HG03039 (cell line): Measurements from ENCODE around the gene TMEM223.
A peak's percentile ranks its signal among the peaks of the same experiment; 100 is the strongest.
"Not testable (repeated sequence)": the region's sequence is repeated elsewhere in the genome, so short reads cannot be mapped to it uniquely, and the experiment has no call there.

Experiments used
- ATAC-seq: cut with Tn5 transposase; IDR thresholded peaks from one replicate; pipeline ENCODE4 v1.9.1; 2021; ENCODE audit warnings: mild to moderate bottlenecking, moderate library complexity; ENCODE audit not compliant: unreplicated experiment

TMEM223 gene

DNA sequence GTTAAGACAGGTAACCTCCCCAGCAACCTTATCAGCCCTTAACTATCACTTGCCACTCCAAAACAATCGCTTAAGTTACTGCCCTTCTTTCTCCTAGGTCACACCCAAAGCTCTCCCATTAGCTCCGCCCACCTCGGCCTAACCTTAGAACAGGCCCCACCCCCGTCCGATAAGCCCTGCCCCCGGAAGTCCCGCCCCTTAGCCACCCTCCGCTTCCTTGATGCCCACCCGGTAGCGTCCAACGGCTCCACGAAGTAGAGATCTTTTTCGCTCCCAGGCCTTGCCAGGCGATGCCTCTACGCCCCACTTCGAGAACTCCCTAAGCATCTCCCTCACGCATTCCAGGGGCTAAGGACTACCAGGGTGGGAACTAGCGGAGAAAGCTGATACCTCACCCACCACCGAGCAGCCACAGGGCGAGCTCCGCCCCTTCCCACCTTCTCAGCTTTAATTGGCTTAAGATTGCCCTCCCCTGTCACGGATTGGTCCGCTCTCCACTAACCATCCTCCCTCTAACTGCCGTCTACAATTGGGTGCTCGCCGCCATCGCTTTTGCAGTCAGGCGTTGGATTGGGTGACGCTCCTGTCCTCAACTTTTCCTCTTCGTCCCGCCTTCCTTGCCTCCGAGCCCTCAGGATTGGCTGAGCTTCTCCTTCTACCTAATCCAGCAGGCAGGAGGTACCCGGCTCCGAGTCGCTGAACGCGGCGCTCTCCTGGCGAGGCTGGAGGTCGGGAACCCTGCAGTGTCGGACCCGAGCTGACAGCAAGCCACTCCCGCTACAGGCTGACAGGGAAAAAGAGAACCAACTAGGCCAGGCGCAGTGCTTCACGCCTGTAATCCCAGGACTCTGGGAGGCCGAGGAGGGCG lies 37.8 kb downstream of the TMEM223 start, which contains the start of gene ZBTB3:
TSS of gene ZBTB3 (minus strand) at position 425 of the 868 bp plus-strand sequence. CDS start 496 bp downstream, outside the sequence.
- ATAC-seq = peak; percentile 94

DNA sequence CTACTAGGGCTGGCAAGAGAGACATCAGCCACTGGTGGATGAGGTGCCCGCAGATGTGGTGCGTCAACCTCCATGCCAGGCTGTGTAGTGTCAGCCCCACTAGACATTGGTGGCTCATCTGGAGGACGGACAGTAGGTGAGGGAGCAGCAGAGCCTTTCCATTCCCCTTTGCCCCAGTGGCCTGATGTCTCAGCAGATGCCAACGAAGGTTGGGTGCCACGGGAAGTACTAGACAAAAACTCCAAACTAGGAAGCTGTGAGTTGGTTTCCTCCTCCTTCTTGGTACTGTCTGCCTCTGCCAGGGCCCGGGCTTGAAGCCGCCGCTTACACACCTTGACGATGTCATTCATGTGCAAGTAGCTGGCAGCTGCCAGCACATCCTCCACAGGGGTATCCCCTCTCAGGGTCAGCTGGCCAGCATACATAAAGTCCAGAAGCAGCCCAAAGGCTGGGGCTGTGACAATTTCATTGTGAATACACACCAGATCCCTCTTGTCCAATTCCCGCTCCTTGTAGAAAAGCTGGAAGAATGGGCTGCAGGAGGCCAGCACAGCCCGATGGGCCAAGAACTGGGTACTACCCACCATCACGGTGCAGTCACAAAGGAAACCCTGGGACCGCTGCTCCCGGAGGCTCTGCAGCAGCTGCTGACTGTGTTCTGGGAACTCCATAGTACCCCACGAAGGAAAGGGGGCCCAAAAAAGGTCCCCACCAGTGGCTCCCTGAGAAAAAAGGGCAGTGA lies 38.6 kb downstream of the TMEM223 start:
- ATAC-seq = no peak

DNA sequence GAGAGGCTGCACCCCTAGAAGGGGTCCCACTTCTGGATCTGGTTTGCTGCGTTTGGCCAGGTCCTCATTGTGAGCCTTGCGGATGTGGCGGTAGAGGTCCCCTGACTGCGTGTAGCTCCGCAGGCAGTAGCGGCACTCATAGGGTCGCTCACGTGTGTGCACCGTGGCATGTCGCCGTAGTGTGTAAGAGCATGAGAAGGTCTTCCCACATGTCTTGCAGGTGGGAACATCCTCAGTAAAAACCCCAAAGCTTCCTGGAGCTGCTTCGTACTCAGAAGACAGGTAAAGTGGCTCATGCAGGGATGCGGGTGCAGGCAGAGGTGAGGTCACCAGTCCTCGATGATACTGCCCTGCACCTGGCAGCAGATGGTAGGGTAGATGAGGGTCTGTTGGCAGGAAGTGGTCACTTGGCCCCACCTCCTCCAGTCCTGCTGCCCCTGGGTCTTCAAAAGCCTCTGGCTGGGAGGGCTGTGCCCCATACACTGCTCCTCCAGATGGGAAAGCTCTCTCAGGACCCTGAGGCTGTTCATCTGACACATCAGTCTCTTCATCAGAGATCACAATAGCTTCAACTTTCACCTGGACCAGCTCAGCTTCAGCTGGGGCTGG lies 39.5 kb downstream of the TMEM223 start:
- no peak for ATAC-seq

DNA sequence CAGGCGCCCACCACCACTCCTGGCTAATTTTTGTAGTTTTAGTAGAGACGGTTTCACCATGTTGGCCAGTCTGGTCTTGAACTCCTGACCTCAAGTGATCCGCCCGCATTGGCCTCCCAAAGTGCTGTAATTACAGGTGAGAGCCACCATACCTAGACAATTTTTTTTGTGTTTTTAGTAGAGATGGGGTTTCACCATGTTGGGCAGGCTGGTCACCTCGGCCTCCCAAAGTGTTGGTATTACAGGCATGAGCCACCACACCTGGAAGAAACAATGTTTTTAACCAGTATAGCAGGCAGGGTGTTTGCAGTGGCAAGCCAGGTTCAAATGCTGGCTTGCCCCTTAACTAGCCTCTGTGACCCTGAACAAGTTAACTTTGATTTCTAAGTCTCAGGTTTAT lies 41.9 kb downstream of the TMEM223 start:
- not testable (repeated sequence) for ATAC-seq

DNA sequence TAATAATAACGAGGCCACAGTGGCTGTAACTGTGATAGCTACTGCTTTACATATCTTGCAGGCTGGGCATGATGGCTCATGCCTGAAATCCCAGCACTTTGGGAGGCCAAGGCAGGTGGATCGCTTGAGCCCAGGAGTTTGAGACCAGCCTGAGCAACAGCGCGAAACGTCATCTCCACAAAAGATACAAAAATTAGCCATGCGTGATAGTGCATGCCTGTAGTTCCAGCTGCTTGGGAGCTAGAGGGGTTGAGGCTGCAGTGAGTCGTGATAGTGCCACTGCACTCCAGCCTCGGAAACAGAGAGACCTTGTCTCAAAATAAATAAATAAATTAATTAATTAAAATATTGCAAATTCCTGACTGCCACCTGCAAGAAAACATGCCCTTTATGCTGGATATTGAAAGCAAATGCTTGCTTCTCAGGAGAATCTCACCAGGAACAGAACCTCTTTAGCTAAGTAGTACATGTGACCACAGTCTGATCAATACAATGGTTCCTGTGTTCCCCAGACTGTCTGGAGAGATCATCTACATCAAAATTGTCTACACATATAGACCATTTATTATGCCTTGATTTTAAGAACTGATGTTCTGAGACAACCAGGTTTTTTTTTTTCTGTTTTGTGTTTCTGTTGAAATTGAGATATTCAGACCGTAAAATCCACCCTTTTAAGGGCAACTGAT lies 44.2 kb downstream of the TMEM223 start:
- ATAC-seq = no peak
